OCI-LY7 (cell line): ENCODE results near the gene DKK3. TPM values are rescaled to one million over a fixed set of nuclear protein-coding genes. Genes with fewer than 3 reads are reported as not detected.

Experiments used
- BruUV-seq: library from RNA; stranded (reverse); fragments of 400-500 nt; replicated peaks from 2 replicates; lab custom pipeline; 2021; lab: Mats Ljungman, UMichigan
- CTCF ChIA-PET: fragments of 300-600 bp; sonication (Branson Sonifier 250); formaldehyde crosslinking; loops from one replicate; lab custom pipeline; 2022; ENCODE audit warnings: antibody characterized with exemption; ENCODE audit not compliant: unreplicated experiment; lab: Charles Lee
- POLR2A ChIA-PET: fragments of 300-600 bp; sonication (Branson Sonifier 250); formaldehyde crosslinking; loops from one replicate; lab custom pipeline; 2022; ENCODE audit warnings: antibody characterized with exemption; lab: Charles Lee
- DNase-seq: peaks from one replicate; pipeline ENCODE4 v3.0.0-alpha.2; 2015; ENCODE audit warnings: low spot score
- H2AFZ ChIP-seq: fragments of 200-600 bp; sonication (generic), shearing (Covaris generic); 2 replicates; pipeline ENCODE4 v1.6.1; 2014; ENCODE audit warnings: mild to moderate bottlenecking, antibody characterized with exemption, low read length, moderate library complexity
- H3K27ac ChIP-seq: fragments of 200-600 bp; sonication (generic); 2 replicates; pipeline ENCODE4 v1.5.1; 2014; ENCODE audit warnings: mixed run types, low read depth, mild to moderate bottlenecking, moderate library complexity, low read length, inconsistent platforms; ENCODE audit not compliant: poor library complexity, severe bottlenecking
- H3K36me3 ChIP-seq: fragments of 200-600 bp; sonication (generic); 2 replicates; pipeline ENCODE4 v1.6.1; 2014; ENCODE audit warnings: mild to moderate bottlenecking, antibody characterized with exemption, low read length, moderate library complexity, mixed read lengths; ENCODE audit not compliant: insufficient read depth
- H3K4me1 ChIP-seq: fragments of 200-600 bp; sonication (generic); 2 replicates; pipeline ENCODE4 v1.5.1; 2014; ENCODE audit warnings: mild to moderate bottlenecking, low read length; ENCODE audit not compliant: insufficient read depth, poor library complexity, severe bottlenecking
- H3K4me2 ChIP-seq: fragments of 200-600 bp; sonication (generic); 2 replicates; pipeline ENCODE4 v1.6.1; 2014; ENCODE audit warnings: mild to moderate bottlenecking, low read length
- H3K4me3 ChIP-seq: fragments of 200-600 bp; sonication (generic); 2 replicates; pipeline ENCODE4 v1.5.1; 2014; ENCODE audit warnings: mild to moderate bottlenecking, low read depth, low read length; ENCODE audit not compliant: poor library complexity, severe bottlenecking
- H3K79me2 ChIP-seq: fragments of 200-600 bp; sonication (generic); 2 replicates; pipeline ENCODE4 v1.6.1; 2016; ENCODE audit warnings: low read depth, mild to moderate bottlenecking, low read length, moderate library complexity, mixed read lengths; ENCODE audit not compliant: insufficient read depth
- H3K9me2 ChIP-seq: fragments of 200-600 bp; sonication (generic); 2 replicates; pipeline ENCODE4 v1.6.1; 2016; ENCODE audit warnings: mild to moderate bottlenecking, low read length, mixed read lengths; ENCODE audit not compliant: insufficient read depth
- H3K9me3 ChIP-seq: fragments of 200-600 bp; sonication (generic); 2 replicates; pipeline ENCODE4 v1.6.1; 2014; ENCODE audit warnings: mild to moderate bottlenecking, mixed run types, low read length, mixed read lengths
- H4K20me1 ChIP-seq: fragments of 200-600 bp; sonication (generic); 2 replicates; pipeline ENCODE4 v1.6.1; 2014; ENCODE audit warnings: mild to moderate bottlenecking, antibody characterized with exemption, low read length, moderate library complexity, mixed read lengths; ENCODE audit not compliant: insufficient read depth
- CTCF ChIP-seq: fragments of 200-600 bp; sonication (generic); conservative IDR thresholded peaks from 2 replicates; pipeline ENCODE4 v1.5.1; 2014; ENCODE audit warnings: mild to moderate bottlenecking, antibody characterized with exemption, low read length, moderate library complexity, mixed read lengths
- EZH2phosphoT487 ChIP-seq: fragments of 200-600 bp; sonication (generic); IDR thresholded peaks from 2 replicates; pipeline ENCODE4 v1.6.1; 2018; ENCODE audit warnings: low read depth, borderline replicate concordance, mild to moderate bottlenecking, mixed run types, antibody characterized with exemption, low read length, moderate library complexity, mixed read lengths
- intact Hi-C: fragments of 100-400 bp; cut with micrococcal nuclease; formaldehyde crosslinking; loops from one replicate; pipeline ENCODE4 v1.10.0; 2022; ENCODE audit not compliant: unreplicated experiment
- total RNA-seq, 2 experiments: library from RNA; depleted of rRNA in 1 of 2; stranded (reverse); fragments of >200 nt in 1 of 2; shearing (Covaris generic) in 1 of 2; gene quantifications; 2 replicates each; pipeline ENCODE4 v1.2.3, GENCODE V29; 2014 to 2022

Gene DKK3
- total RNA-seq, 2 experiments from 2014 or later, result not detected

GRCh38 chr11:12006552-12007229 is 1.7 kb downstream of the DKK3 start:
- intact Hi-C loops, result no loop called here
- Histone ChIP-seq H3K4me3 (no peak overlapping the region), H3K27ac (no peak overlapping the region), H3K79me2 (no peaks in the 10 kb centered on the region), H3K9me2 (no peaks in the 10 kb centered on the region), H4K20me1 (no peaks in the 10 kb centered on the region), H2AFZ (no peak overlapping the region), H3K4me1 (no peaks in the 10 kb centered on the region), H3K9me3 (no peaks in the 10 kb centered on the region), H3K36me3 (no peaks in the 10 kb centered on the region), H3K4me2 (no peak overlapping the region)
- ChIA-PET POLR2A (interaction anchor here (0.5 kb wide), 1 partner anchor 14 kb away, joined by 3 read pairs; no protein-coding TSS in a partner anchor), CTCF (no interaction called here)
- DNase-seq, result no peak
- BruUV-seq, result no TSS peak
- TF ChIP-seq EZH2phosphoT487, result no peak
- no peak for TF ChIP-seq CTCF

DNA sequence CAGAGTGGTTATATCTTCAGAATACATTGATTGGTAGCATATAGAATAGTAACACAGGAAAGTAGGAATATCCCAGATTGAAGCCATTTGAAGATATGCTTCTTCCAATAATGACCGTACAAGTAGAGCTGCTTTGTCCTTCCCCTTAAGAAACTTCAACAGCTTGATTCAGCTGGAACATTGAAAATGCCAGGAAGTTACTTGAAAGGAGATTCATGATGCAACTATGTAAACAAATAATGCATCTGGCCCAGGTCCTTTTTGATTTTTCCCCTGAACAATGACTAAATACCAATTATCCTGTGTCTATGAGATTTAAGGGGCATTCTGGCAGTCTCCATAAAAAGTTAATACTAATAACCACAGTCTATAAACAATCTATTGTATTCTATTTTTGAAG is 3.0 kb downstream of the DKK3 start:
- intact Hi-C loops, result no loop called here
- Histone ChIP-seq H3K9me3 (no peaks in the 10 kb centered on the region), H3K4me1 (no peaks in the 10 kb centered on the region), H3K4me2 (no peak overlapping the region), H2AFZ (no peak overlapping the region), H3K36me3 (no peaks in the 10 kb centered on the region), H3K9me2 (no peaks in the 10 kb centered on the region), H4K20me1 (no peaks in the 10 kb centered on the region), H3K4me3 (no peak overlapping the region), H3K79me2 (no peaks in the 10 kb centered on the region), H3K27ac (no peak overlapping the region)
- TF ChIP-seq EZH2phosphoT487 (no peak), CTCF (no peak)
- ChIA-PET POLR2A (interaction anchor here (0.6 kb wide), 1 partner anchor 28 kb away, joined by 3 read pairs; no protein-coding TSS in a partner anchor), CTCF (no interaction called here)
- DNase-seq, result no peak
- no TSS peak for BruUV-seq

DNA sequence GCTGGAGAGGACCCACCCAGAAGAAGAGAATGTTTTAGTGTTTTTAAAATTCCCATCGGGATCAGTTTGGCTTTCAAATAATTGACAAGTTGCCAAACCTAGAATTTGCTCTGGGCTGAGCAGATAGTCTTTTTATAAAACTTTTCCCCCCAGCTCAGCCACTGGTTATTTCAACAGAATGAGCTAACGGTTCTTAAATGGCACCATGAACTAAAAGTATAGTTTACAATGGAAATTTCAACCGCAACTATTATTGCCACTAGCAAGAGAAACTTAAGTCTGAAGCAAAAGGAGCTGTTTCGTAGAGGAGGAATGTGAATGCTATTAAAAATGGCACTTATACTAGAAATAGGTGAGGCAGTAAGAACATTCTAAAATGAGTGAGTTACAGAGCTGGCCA is 3.4 kb downstream of the DKK3 start:
- ChIA-PET CTCF (no interaction called here), POLR2A (no interaction called here)
- no peak for DNase-seq
- Histone ChIP-seq H3K9me3 (no peaks in the 10 kb centered on the region), H3K27ac (no peak overlapping the region), H3K4me2 (no peak overlapping the region), H3K4me1 (no peaks in the 10 kb centered on the region), H3K9me2 (no peaks in the 10 kb centered on the region), H2AFZ (no peak overlapping the region), H3K36me3 (no peaks in the 10 kb centered on the region), H3K4me3 (no peak overlapping the region), H4K20me1 (no peaks in the 10 kb centered on the region), H3K79me2 (no peaks in the 10 kb centered on the region)
- no TSS peak for BruUV-seq
- intact Hi-C loops, result no loop called here
- TF ChIP-seq EZH2phosphoT487, result no peak
